HL-60 (cell line): ENCODE results near the gene BLNK.

Source experiments
- DNase-seq, 2 experiments: peaks; one replicate each; pipeline ENCODE4 v3.0.0-alpha.2; 2010 to 2020; ENCODE audit warnings: low read depth in 1 of 2, low spot score in 1 of 2
- H3K27ac ChIP-seq: fragments of 250-450 bp; sonication (Bioruptor Pico); replicated peaks from 2 replicates; pipeline ENCODE4 v1.5.1; 2020; ENCODE audit warnings: mild to moderate bottlenecking, moderate library complexity
- H3K27me3 ChIP-seq: fragments of 250-450 bp; sonication (Bioruptor Pico); 2 replicates; pipeline ENCODE4 v1.5.1; 2021; ENCODE audit warnings: mild to moderate bottlenecking, moderate library complexity; ENCODE audit not compliant: insufficient read depth, poor library complexity, severe bottlenecking
- H3K4me3 ChIP-seq: replicated peaks from 2 replicates; pipeline ENCODE4 v1.5.1; 2011; ENCODE audit warnings: mild to moderate bottlenecking, control low read depth, low read length; ENCODE audit not compliant: insufficient read depth
- CTCF ChIP-seq: IDR thresholded peaks from one replicate; pipeline ENCODE4 v1.5.1; 2011; ENCODE audit warnings: low read length, control low read depth, inconsistent platforms; ENCODE audit not compliant: insufficient read depth
- GABPA ChIP-seq: IDR thresholded peaks from 2 replicates; pipeline ENCODE4 v1.6.1; 2012; ENCODE audit warnings: low read depth
- POLR2AphosphoS5 ChIP-seq: IDR thresholded peaks from 2 replicates; pipeline ENCODE4 v1.6.1; 2012; ENCODE audit warnings: low read depth
- REST ChIP-seq: IDR thresholded peaks from 2 replicates; pipeline ENCODE4 v1.6.1; 2012; ENCODE audit warnings: low read depth; ENCODE audit not compliant: insufficient replicate concordance
- SPI1 ChIP-seq: IDR thresholded peaks from 2 replicates; pipeline ENCODE4 v1.6.1; 2012; ENCODE audit warnings: low read depth, mild to moderate bottlenecking, borderline replicate concordance

BLNK gene

GRCh38 chr10:96176985-96177384, 94.4 kb downstream of the BLNK start:
- DNase-seq: no peak
- H3K4me3 ChIP-seq: no peak overlapping the region
- no peak overlapping the region for H3K27ac ChIP-seq
- TF ChIP-seq REST: no peak
- no peak for TF ChIP-seq GABPA
- TF ChIP-seq CTCF: no peak
- no peak for TF ChIP-seq POLR2AphosphoS5
- TF ChIP-seq SPI1: no peak
- H3K27me3 ChIP-seq: no peaks in the 10 kb centered on the region

- no peak overlapping the region for H3K4me3 ChIP-seq
- TF ChIP-seq CTCF (no peak), REST (no peak), GABPA (no peak), POLR2AphosphoS5 (no peak), SPI1 (no peak)
- no peaks in the 10 kb centered on the region for H3K27me3 ChIP-seq
- no peak for DNase-seq
- no peak overlapping the region for H3K27ac ChIP-seq
Observed at GRCh38 chr10:96172666-96173065, 98.7 kb downstream of the BLNK start.

- TF ChIP-seq REST (no peak), CTCF (no peak), POLR2AphosphoS5 (no peak)
- no peak for DNase-seq
- no peak overlapping the region for H3K27ac ChIP-seq
- H3K27me3 ChIP-seq: no peaks in the 10 kb centered on the region
- H3K4me3 ChIP-seq: no peak overlapping the region
Observed at GRCh38 chr10:96170230-96170629, 101.1 kb downstream of the BLNK start.
